ENCODE measurements around the gene OR51G2.
"Not testable (repeated sequence)": the region's sequence is repeated elsewhere in the genome, so short reads cannot be mapped to it uniquely, and the experiment has no call there.

OR51G2 gene, protein sequence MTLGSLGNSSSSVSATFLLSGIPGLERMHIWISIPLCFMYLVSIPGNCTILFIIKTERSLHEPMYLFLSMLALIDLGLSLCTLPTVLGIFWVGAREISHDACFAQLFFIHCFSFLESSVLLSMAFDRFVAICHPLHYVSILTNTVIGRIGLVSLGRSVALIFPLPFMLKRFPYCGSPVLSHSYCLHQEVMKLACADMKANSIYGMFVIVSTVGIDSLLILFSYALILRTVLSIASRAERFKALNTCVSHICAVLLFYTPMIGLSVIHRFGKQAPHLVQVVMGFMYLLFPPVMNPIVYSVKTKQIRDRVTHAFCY

DNA sequence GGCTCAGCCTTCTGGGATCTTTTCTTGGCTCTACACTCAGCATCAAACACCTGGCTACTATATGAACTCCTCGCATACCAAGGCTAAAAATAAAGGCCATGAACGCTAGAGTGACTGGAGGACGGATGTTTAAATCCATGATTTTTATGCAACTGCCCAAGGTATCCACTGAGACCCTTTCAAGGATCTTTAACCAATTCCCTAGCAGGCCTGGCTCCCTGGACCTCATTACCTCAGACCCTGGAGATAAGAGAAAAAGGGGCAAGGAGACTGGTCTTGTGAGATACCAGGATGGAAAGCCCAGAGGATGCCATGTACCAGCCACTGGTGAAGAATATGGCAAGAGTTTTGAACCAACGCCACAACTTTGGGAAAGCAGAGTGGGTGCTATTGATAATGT is at the start of gene OR51G2:
TSS of gene OR51G2 (minus strand) at position 101 of the 400 bp plus-strand sequence. CDS start 3,687 bp downstream, outside the sequence.
- no peak for DNase-seq

DNA sequence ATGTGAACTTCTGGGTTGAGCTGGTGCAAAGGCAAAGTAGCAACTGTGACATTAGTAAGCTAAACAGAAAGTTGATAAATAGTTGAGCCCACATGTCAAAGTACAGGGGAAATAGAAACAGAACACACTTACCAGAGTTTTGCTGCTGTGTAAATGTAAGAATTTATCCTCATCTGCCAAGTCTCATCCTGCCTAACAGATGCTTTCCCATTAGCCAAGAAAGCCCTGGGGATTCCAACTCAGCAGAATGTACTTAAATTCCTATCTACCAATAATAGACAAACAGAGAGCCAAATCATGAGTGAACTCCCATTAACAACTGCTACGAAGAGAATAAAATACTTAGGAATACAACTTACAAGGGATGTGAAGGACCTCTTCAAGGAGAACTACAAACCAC is 43.7 kb upstream of the OR51G2 start:
- DNase-seq = no peak

GRCh38 chr11:4960877-4961276 is 41.7 kb upstream of the OR51G2 start:
- no peak for DNase-seq

GRCh38 chr11:4957396-4957795 is 38.2 kb upstream of the OR51G2 start:
- DNase-seq = no peak

DNA sequence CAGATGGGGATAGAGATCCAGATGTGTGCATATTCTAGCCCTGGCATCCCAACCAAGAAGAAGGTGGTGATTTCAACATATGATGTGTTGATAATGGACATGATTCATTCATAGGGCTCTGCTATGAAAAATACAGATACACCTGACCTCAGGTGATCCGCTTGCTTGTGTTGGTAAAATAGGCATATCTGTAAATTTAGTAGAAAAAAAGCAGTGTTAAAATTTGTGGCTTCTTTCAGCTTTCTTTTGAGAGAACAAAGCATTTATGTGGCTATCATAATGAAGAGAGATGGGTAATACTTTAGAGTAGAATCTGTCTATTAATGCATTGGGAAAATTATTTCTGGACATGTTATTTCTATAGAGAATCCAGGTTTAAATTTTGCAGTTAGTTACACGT is 36.5 kb upstream of the OR51G2 start, which contains the start of gene OR51A2:
TSS of gene OR51A2 (minus strand) at position 101 of the 400 bp plus-strand sequence. CDS start at position 101, 0 bp downstream.
- not testable (repeated sequence) for DNase-seq

DNA sequence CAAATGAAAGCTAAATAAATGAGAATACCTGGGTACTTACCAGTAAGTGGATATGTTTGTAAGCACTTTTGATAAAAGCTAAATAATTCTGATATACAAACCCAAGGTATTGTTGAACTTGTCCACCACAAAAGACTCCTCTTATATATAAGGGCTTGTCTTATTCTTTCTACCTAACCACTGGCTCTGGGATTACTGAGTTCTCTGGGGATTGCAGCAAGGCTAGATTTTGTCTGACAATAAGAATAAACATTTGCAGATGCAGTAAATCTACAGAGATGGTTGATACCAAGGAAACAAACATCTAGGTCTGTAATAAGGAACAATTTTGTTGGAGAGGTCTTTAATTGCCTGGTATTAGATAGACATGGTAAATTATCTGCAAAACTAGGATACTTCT is 28.4 kb upstream of the OR51G2 start, which contains the start of gene OR51A4:
TSS of gene OR51A4 (minus strand) at position 101 of the 400 bp plus-strand sequence. CDS start 505 bp downstream, outside the sequence.
- no peak for DNase-seq

- no peak for DNase-seq
Observed at GRCh38 chr11:4936745-4937144, 17.6 kb upstream of the OR51G2 start.

DNA sequence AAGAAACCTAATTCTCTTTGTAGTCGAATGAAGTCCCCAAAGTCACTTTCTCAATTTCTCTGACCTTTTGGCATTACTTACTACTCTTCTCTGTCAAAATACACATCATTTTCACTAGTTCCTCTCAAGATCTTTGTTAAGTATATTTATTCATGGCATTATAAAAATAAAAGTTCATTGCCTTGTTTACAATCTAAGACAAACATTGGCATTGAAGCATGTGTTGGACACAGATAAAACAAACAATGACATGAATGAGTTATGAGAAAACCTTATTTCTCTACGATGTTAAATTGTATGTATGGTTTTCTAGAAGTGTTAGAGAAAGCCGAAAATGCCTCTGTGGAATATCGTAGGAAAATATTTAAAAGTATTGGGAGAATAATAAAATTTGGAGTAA is 13.6 kb upstream of the OR51G2 start:
- DNase-seq = no peak

GRCh38 chr11:4926608-4927007 is 7.5 kb upstream of the OR51G2 start:
- no peak for DNase-seq

DNA sequence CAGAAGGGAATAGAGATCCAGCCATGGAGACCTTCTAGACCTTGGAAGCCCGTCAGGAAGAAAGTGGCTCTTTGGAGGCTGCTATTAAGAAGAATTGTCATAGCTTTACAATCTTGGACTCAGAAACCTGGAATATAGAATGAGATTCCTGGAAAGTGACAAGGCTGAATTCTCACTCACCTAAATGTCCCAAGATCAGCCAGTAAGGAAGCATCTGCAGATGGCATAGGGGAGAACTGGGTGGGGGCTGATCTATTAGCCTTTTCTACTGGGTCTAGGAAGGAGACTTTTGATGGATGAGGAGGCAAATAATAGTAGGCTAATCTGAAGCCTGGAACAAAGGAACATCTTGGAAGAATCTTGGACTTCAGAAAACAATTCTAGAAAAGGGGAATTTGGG is 5.1 kb upstream of the OR51G2 start, which contains the start of gene OR51G1:
TSS of gene OR51G1 (minus strand) at position 101 of the 400 bp plus-strand sequence. CDS start at position 101, 0 bp downstream.
- DNase-seq = no peak

DNA sequence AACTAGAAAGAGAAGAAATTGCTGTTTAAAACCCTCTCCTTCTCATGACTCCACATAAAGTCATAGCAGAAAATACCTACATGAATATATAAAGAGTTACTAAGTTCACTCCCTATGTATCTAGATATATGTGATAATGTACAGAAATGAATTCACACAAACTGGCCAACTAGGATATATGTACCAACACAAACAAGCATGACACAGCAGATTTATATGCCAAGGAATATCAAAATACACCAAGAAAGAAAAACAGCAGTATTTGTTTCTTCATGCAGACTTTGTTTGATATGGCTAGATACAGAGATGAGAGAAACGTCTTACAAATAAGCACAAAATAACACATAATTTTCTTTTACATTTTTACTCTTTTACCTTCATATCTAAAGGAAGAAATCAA is 3.2 kb upstream of the OR51G2 start:
- DNase-seq = no peak

- no peak for DNase-seq
Observed at GRCh38 chr11:4921796-4922195, 2.6 kb upstream of the OR51G2 start.

DNA sequence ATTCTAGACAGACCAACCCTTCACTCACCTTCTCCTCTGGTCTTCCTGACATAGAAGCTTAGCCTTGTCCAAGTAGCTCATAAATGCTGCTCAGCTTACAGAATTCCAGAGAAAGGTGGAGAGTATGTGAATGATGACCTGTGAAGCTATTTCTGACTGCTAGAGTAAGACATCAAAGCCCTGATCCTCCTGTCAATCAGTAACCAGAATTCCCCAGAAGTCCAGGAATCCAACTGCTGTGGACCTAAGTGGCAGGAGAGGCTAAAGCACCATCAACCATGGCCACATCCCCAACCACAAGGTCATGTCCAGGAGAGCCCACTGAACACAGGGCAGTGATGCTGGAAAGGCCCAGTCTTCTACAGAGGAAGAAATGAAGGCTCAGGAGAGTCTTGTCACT is 2.6 kb downstream of the OR51G2 start:
- DNase-seq = no peak

DNA sequence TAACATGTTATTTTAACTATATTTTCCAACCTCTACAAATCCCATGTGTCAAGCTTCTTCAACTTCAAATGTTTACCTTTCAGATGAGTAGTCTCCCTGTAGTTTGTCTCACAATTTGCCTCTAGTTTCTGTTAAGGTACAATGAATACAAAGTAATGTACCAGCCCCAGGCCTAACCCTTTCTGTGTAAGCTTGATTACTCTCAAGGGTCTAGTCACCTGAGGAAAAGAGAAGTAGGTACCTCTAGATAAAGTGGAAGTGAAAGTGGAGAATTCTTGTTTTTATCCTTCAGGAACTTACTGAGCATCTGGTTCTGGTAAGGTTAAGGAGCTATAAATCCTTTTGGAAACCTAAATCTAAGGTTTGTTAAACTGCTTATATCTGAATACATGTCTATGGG is 15.7 kb downstream of the OR51G2 start, which contains the start of gene OR51A7:
TSS of gene OR51A7 (plus strand) at position 300 of the 400 bp plus-strand sequence. CDS start 3,587 bp downstream, outside the sequence.
- no peak for DNase-seq

GRCh38 chr11:4891996-4892640 is 27.0 kb downstream of the OR51G2 start:
- no peak for DNase-seq

- no peak for DNase-seq
Observed at GRCh38 chr11:4890279-4890678, 28.9 kb downstream of the OR51G2 start.

DNA sequence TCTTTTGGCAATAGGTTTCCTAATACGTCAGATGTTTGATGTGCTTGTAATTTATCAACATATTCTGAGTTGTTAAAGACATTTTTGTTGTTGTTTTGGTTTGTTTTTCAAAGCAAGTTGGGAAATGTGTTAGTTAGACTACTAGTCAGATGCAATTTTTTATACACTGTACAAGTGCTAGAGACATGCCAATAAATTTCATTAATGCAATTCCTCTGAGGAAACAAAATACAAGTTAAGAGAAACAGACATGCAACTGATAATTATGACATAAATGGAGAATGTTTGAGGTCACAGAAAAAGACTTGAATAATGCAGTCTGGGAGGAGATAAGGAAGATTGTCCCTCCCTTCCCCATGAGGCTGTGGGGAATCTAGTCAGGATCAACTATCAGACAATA is 31.6 kb downstream of the OR51G2 start:
- DNase-seq = no peak

DNA sequence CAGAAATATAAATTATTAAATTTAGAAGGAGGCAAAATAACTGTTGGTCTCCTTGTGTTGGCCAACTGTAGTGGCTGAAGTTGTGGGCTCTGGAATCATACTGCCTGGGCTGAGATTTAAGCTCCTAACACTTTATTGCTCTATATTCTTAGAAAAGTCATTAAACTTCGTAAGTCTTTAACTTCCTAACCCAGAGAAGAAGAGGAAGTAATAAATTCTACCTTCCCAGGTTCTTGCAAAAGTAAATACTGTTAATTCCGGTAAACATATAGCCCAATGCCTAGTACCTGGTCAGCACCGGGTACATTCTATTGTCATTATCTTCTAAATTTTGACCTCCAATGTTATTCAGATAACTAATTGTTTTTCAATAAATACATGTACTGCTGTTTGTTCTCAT is 33.0 kb downstream of the OR51G2 start:
- no peak for DNase-seq

GRCh38 chr11:4884361-4884760 is 34.8 kb downstream of the OR51G2 start:
- no peak for DNase-seq

- DNase-seq = no peak
Observed at GRCh38 chr11:4882543-4882942, 36.6 kb downstream of the OR51G2 start.

GRCh38 chr11:4881860-4882500 is 37.2 kb downstream of the OR51G2 start, which contains the start of gene OR51T1:
OR51T1 (plus strand) TSS chr11:4881900; CDS start chr11:4881900, 0 bp downstream.
- no peak for DNase-seq

DNA sequence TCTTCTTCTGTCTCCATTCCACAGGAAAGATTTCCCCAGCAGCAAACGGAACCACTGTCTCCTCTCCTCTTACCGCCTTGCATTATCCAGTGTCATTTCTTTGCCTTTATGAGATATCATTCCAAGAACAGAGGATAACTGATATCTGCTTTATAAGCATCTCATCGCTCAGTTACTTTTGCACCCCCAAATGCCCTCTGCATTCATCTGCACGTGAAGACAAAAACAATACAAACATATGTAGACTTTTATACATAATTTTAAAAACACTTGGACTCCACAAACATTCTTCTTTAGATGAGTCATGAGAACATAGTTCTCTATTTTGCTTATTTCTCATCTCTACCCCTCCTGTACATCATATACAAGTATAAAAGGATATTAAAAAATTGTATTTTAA is 38.0 kb downstream of the OR51G2 start:
- DNase-seq = no peak

DNA sequence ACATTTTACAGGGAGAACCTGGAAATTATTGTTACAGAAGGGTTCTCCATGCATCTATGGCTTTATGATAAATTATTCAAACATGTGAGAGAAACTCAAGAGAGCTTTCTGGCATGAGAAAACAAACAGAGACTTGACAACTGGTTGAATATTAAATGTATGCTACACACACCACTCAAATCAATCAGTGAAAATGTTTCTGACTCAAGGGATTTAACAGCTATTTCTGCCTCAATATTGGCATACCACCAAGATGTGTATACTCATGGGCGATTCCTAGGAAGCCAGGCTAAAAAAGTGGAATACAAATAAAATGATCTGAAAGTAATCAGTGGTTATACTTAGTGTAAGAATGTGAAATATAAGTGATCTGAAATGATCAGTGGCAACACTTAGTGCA is 53.3 kb downstream of the OR51G2 start:
- DNase-seq = no peak

Data from stimulated activated CD4-positive, alpha-beta T cell treated with anti-CD3 and anti-CD28 coated beads, Interleukin-2, amount 100 ng/mL, for 24 hours (primary cell).